DMS53 treated with DMSO at 0.1 percent for 48 hours (cell line): ENCODE data around the gene SEC14L6.
"Not testable (repeated sequence)": the region's sequence is repeated elsewhere in the genome, so short reads cannot be mapped to it uniquely, and the experiment has no call there.

Experiments
- DNase-seq: peaks from one replicate; lab custom pipeline; 2025; ENCODE audit not compliant: unreplicated experiment; lab: John Stamatoyannopoulos, UW

SEC14L6 gene

DNA sequence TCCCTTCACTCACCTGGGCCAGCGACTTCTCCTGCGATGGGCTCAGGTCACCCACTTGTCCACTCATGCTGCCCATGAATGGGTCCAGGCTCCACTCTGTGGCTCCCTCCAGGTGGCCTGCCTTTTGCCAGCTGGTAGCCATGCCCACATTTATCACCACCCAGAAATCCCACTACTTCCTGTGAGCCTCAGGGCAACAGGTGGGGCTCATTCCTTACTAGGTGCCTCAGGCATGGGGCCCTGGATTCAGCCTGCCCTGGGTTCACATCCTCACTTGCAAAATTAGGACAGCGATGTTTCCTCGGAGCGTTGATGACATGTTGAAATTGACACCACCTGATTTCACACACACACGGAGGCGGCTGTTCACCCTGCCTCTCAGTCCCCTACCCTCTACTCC is at the start of gene SEC14L6:
Gene SEC14L6, minus strand, starts transcription at position 126 of the 400 bp plus-strand sequence. Its CDS starts 59 bp downstream, at position 67.
- no peak for DNase-seq

DNA sequence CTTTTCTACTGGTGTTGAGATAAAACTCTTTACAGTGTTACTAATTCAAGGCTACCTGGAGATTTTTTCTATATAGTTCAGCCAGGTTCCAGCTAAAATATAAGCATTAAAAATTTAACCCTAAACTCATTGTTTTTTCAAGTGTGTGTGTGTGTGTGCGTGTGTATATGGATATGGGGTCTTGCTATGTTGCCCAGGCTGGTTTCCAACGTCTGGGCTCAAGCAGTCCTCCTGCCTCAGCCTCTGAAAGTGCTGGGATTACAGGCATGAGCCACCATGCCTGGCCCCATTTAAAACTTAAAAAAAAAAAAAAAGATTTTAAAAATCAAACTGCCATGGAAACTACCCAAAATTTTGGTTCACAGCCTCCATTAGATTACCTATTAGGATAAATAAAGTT is 49.7 kb upstream of the SEC14L6 start:
- DNase-seq: no peak

DNA sequence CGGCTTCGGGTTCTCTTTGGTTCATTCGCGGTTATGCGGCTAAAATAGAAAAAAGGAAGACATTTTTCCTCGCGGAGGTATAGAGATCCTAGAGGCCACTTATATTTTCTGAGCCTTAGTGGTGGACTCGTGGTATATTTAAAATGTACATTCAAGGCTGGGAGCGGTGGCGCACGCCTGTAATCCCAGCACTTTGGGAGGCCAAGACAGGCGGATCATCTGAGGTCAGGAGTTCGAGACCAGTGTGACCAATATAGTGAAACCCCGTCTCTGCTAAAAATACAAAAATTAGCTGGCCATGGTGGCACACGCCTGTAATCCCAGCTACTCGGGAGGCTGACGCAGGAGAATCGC is 45.8 kb upstream of the SEC14L6 start:
- not testable (repeated sequence) for DNase-seq

DNA sequence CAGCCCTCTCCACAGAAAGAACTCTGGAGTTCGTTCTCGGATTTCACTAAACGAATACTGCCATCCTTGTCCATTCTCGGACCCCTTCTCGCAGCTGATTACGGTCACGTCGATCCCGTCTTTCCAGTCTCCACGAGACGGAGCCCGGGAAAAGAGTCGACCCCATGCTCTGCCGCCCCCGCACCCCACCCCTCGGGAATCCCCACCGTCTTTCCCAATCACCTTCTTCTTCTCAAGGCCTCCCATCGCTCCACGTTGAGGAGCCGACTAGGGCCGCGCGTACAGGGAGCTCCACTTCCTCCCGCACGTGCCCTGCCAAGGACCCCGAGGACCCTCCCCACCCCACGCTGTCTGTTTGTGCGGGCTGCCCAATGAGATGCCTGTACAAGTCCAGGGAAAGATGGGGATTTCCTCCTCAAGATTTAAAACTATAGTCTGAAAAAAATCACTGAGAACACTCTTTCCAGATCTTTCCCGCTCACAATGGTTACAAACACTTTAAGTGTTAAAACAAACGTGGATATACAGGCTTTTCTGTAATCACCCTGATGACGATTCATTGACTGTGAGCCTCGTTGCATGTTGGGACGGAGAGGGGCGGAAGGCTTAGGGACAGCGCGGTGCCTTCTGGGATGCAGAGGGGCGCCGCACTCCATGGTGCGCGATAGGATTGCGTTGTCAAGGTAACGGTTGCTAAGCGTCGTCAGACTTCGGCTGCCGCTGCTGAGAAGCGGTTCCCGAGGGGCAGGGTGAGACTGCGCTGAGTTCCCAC is 45.2 kb upstream of the SEC14L6 start, which contains the start of gene PES1:
Gene PES1, minus strand, starts transcription at position 323 of the 772 bp plus-strand sequence. Its CDS starts 77 bp downstream, at position 246.
- peak; percentile 50 for DNase-seq

DNA sequence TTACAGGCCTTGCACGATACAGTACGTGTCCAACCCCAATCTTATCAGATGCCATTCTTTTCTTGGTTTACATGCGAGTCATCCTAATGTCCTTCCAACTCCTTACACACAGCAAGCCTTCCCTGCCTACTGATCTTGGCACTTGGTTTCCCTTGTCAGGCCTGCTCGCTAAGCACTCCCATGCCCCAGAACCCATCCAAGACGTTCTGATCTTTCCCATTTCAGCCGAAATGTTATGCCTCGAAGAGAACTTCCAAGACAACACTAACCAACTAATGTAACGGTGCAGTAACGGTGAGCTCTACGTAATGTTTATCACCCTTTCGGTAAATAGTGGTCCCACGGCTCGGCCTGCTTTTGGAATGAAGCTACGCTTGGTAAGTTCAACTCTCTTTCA is 44.6 kb upstream of the SEC14L6 start:
- DNase-seq: no peak

DNA sequence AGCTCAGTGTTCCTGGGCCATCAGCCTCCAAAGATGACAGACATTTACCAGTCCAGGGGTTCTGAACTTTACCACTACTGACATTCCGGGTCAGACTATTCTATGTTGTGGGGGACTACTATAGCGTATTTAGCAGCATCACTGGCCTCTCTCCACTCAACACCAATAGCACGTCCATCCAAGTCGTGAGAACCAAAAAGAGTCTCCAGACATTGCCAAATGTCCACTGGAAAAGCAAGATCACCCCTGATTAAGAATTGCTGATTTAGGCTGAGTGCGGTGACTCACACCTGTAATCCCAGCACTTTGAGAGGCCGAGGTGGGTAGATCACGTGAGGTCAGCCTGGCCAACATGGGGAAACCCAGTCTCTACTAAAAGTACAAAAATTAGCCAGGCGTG is 39.9 kb upstream of the SEC14L6 start:
- no peak for DNase-seq

DNA sequence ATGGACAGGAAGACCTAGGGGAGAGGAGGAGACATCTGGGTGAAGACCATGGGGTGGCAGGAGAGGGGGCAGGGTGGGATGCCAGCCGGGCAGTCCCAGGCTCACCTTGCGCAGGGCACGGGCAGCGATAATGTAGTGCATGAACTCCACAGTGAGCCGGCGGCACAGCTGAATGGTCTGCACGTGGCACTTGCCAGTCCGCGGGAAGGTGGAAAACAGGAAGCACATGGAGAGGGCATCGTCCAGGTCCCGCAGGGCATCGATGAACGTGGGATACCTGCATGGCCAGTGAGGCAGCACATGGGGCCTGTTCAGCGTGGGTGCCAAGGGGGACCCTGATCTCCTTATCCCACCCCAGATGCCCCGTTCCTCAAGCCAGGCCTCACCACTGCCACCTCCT is 37.9 kb upstream of the SEC14L6 start:
- DNase-seq: no peak

DNA sequence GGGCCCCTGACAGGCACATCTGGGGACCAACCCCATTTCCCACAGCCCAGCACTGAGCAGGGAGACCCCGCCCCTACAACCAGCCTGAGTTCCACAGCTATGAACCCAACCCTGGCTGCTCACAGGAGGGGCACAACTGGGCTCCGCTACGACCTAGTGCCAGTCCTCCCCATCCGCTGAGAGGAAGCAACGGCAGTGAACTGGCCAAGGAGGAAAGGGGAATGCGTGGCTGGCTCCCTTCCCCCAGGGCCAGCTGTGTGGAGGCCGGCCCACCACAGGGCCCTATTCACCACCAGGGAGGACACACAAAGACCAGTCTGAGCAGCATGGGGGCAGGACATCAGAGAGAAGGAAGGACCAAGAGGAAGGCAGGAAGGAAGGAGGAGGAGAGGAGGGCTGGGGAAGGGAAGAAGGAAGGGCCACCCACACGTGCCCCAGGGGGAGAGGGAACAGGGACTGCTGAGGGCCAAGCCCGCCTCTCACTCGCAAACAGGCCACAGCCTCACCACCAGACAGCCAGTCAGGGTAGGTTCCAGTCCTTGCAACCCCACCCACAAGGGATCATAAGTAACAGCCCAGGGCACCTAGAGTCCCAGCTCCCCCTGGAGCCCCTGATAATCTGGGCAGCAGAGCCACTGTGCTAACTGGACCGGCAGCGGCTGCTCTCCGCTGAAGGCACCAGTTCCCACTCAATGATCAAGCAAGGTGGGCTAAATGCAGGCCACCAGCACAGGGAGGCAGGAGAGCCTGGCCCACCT is 36.4 kb upstream of the SEC14L6 start:
- DNase-seq: no peak

DNA sequence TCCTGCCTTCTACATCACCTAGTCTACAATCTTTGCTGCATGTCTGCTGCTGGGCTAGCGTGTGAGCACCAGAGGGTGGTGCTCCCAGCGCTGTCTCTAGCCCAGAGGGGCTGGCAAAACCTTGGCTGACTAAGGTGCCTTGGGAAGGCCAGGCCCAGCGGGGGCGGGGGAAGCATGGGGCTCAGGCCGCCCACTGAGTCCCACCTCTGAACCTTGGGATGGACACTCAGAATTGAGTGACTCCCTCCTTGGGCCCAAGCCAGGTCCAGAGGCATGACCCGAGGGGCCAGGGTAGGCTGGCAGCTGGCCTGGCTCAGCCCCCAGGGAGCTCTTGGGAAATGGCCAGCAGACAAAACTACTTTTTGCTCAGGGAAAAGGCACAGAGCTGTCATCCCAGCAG is 35.5 kb upstream of the SEC14L6 start:
- DNase-seq: no peak

DNA sequence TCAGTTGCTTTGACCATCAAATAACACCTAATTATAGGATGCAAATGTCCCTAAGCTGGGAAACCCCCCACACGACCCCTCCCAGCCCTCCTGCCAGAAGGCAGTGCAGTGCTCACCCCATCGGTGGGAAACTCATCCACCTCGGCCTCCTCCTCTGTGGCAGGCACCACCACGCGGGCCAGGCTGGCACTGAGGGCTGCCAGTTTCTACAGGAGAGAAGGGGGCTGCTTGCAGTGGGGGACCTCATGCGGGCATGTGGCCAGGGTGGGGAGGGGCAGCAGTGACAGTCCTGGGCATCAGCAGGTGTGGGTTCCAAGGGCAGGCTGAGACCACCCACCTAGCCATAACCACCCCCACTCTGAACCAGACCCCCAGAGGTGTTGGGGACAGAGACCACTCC is 34.4 kb upstream of the SEC14L6 start:
- DNase-seq: no peak

DNA sequence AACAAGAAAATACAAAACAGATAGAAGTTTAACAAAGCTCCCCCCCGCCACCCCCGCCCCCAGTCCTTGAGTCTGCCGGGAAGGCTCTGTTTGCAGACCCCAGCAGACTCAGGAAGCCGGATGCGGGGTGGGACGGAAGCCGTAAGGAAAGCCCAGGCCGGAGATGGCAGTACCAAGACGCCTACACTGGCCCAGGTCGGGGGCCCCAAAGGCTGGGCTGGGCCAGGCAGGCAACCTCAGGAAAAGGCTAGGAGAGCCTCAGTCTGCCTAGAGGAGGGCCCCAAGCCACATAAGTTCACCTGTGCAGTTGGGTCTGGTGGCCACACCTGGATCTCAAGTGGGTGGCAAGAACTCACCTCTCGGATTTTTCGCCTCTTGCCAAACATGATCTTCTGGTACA is 31.9 kb upstream of the SEC14L6 start:
- no peak for DNase-seq

DNA sequence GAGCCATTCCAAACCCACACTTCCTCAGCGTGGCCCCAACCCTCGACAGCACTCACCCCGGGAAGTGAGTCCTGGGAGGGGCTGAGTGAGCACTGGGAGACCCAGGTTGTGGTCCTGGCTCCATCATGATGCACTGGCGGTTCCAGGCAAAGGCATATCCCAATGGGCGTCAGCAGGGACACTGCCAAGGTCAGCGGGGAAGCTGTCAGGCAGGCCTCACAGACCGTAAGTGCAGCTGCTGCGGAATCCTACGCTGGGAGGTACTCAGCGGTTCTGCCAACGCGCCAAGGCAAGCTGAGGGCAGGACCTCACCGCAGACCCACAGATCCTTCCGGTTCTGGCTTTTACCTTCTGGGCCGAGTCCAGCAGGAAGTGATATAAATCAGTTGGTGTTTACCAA is 29.3 kb upstream of the SEC14L6 start:
- DNase-seq: no peak

DNA sequence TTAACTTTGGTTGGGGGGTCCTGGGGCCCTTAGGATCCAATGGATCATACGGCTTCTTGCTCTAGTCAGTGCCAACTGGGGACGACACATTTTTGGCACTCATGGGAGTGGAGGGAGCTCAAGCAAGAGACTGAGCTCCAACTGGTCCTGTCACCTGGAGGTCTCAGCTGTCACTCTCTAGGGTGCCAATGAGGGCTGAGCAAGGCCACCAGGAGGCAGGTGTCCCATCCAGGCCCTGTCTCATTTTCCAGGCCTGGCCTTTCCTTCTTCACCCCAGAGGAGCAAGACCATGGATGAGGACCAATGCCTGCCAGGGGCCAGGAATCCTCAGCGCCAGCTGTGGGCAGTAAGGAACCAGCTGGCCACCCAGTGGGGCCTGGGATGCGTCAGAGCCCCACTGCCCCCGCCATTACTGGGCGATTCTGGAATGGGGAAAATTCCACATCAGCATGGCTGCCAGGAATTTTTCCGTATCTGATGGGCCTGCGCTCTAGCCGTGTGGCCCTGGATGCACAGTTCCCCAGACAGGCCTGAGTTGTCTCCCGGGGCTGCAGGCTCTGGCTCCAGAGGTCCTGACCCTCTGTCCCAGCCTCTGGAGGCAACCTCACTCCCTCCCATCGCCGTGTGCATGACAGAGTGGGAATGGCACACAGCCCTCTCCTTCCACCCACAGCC is 28.6 kb upstream of the SEC14L6 start:
- DNase-seq: no peak

DNA sequence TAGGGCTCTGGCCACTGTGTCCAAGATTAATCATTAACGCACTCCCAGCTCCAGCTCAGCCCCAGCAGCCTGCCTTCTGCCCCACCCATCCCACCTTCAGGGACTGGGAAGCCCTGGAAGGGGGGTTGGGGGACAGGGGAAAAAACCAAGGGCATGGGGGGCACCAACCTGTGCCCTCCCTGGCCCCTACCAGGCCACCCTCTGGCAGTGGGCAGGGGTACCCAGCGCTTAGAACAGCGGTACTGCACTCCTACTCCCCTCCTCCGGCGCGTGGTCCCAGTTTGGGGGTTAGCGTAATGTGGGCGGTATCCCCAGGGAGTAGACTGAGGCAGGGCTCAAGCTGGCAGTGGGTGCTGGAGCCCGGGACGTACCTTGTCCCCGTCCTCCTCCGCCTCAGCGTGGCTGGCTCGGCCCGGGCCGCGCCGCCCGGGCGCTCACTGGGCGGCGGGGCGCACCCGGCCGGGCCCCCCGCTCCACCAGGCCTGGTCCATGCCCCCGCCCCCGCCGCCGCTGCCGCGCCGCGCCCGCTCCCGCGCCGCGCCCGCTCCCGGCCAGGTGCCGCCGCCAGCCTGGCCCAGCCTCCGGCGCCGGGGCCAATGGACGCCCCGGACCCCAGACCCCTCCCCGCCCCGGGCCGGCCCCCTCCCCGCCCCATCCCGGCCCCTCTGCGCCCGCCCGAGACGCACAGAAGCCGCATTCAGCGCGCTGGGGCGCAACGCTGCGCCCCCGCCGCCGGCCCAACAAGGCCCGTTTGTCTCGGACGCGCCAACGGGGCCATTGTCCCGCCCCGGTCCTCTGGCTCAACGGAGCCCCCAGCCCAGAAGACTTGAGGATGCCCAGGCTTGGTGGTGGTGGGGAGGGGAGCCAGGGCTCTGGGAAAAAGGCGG is 27.8 kb upstream of the SEC14L6 start, which contains the start of gene GAL3ST1:
Gene GAL3ST1, minus strand, starts transcription at position 571 of the 887 bp plus-strand sequence. CDS start 17,273 bp downstream, outside the sequence.
- DNase-seq: peak; percentile 9

DNA sequence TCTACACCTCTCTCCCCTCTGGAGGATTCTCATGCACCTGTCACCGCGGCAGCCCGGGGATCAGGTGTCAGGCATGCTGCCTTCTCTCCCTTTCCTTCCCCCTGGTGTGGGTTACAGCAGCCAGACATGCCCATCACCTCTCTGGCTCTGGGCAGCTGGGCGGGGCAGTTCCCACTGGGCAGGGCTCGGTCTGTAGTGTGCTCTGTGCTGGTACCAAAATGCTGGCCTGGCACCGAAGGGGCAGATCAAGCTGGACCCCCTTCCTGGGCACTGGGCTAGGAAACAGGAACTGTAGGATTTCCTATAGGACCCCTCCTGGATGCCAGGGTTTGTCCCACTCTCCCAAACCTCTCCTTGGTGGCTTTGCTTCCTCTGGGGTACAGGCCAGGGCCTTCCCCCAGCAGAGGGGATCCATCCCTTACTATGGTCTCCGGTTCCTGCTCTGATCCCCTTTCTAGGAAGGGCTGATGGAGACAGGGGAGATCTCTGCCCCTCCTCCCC is 27.1 kb upstream of the SEC14L6 start:
- DNase-seq: peak; percentile 24

DNA sequence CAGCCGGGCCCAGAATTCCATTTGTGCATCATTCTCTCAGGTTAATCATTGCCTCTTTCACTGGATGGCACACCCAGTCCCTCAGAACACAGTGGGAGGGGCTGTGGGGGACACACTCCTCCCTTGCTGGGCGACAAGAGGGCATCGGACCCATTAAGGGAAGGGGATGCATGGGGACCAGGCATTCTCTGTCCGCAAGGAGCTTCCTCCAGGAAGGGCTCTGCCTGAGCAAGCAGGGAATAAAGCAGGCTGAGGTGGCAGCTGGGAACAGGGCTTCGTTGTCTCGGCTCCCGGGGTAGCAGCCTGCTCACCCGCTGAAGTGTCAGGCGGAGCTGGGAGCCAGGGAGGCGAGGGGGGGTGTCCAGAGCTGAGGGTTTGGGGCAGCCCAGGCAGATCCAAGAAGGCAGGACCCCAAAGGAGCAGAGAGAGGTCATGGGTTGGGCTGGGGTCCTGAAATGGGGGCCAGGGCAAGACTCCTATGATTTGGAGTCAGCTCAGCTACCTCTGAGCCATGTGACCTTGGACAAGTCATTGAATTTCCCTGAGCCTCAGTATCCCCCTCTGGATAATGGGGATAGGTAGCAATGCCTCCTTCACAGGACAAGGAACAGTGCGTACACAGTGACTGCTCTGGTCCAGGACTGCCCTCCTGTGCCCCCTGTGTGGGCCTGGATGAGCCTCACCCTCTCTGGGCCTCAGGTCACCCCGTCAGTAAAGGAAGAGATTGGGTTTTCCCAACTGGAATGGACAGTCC is 26.5 kb upstream of the SEC14L6 start:
- no peak for DNase-seq

DNA sequence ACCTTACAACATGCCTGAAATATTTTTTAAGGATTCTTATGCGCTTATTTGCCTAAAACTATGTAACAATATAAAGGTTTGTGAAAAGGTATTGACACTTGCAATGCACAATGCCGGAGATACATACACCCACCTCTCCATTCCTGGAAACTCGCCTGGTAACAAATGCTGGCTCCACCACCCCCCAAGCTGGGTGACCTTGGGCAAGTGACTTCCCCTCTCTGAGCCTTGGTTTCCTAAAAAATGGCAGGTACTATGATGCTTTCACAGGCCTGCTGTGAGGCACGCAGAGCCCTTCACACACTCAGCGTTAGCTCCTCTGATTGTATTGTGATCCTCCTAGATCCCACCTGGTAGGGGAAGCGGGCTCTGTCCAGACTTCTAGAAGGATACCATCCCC is 25.7 kb upstream of the SEC14L6 start:
- no peak for DNase-seq

DNA sequence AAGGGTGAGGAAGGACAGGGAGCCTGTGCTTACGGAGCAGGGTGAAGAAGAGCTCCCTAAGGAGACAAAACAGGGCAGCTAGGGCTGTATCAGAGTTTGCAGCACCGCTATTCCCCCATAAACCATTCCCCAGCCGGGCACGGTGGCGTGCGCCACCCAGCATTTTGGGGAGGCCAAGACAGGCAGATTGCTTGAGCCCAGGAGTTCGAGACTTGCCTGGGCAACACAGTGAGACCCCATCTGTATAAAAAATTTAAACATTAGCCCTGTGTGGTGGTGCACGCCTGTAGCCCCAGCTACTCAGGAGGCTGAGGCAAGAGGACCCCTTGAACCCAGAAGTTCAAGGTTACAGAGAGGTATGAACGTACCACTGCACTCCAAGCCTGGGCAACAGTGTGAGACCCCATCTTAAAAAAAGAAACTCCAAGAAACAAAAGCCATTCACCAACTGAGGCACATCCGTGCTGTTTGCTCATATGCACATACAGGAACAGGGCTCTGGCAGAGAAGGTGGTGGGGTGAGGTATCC is 23.2 kb upstream of the SEC14L6 start:
- DNase-seq: no peak

DNA sequence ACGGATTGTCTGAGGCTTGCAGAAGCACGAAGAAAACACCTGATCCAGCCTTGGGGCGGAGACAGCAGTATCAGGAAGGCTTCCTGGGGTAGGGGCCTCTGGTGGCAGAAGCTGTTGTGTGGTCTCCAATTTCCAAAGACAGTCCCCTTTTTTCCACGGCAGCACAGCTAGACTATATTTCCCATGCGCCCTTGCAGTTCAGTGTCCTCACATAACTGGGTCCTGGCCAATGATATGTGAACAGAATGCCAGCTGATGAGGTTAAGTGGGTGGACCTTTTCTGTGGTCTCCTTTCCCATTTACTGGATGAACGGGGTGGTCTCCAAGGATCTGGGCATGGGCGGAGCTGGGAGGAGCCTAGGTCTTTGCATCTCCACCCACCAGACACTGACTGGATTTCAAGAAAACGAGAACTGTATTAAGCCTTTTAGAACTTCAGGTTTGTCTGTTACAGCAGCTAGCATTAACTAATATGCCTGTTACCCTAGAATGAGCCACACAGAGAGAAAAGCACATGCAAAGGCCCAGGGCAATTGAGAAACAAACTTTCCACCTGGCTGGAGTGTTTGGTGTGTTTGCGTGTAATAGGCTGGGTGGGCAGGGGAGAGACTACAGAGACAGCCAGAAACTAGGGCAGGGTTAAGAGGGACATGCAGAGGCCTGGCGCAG is 21.7 kb upstream of the SEC14L6 start:
- no peak for DNase-seq
